Tracheal epithelial cell (primary cell): Measurements from ENCODE around the gene VPS13A. TPM values are rescaled to one million over a fixed set of nuclear protein-coding genes. Genes with fewer than 3 reads are reported as not detected.

ENCODE experiments used
- total RNA-seq: library from RNA; depleted of rRNA; stranded (reverse); fragments of >200 nt; gene quantifications from 2 replicates; pipeline ENCODE4 v1.2.1, GENCODE V29; 2014

Gene VPS13A
- total RNA-seq, result 15.7 and 19.0 TPM in 2 replicates

DNA sequence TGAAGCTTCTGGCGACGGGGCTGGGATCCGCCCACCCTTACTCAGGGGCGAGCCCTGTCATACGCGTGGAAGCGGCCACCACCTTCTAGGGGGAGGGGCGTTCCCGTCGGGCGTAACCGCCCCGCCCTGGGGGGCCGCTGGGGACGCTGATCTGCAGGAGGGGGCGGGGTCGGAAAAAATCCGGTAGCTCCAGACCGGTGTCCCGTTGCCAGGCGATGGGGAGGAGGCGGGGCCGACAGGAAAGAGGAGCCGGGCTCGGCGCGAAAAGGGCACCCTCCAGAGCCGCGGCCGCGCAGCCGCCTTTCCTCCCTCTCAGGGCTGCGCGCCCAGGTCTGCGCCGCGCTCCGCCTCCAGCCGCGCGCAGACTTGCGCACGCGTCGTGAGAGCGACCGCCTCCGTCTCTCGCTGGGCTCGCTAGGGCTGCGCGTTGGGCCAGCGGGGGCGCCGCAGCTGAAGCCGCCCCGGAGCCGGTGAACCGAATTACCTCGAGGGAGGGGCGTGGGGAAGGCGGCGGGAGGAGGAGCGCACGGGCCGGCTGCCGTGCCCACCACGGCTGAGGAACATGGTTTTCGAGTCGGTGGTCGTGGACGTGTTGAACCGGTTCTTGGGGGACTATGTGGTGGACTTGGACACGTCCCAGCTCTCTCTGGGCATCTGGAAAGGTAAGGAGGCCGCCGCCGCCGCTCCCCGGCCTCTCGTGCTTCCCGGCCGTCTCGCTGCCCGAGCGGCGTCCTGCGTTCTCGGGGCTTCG lies at the start of gene VPS13A:
VPS13A (plus strand) TSS at position 392 of the 751 bp plus-strand sequence; CDS start at position 563, 171 bp downstream.

Other genes with a start within 250 kb of the VPS13A start
- not detected in 2 replicates for gene FOXB2, start 157.9 kb upstream of the VPS13A start, total RNA-seq